Measurements from ENCODE around the gene KEAP1. TPM values are rescaled to one million over a fixed set of nuclear protein-coding genes. Genes with fewer than 3 reads are reported as not detected.
"Not testable (repeated sequence)": the region's sequence is repeated elsewhere in the genome, so short reads cannot be mapped to it uniquely, and the experiment has no call there.

KEAP1 gene
- total RNA-seq, 1 donor from 2014 or later = 78.3 TPM

GRCh38 chr19:10533646-10534386 is 30.7 kb upstream of the KEAP1 start:
- ATAC-seq (ENCODE audit: poor library complexity) = no peak
- intact Hi-C loops (cut with DNase I) = no loop called here
- no peak for DNase-seq

GRCh38 chr19:10532457-10532856 is 29.3 kb upstream of the KEAP1 start:
- DNase-seq (no peak), ATAC-seq (ENCODE audit: poor library complexity) (no peak)
- intact Hi-C loops (cut with DNase I) = no loop called here

GRCh38 chr19:10526887-10527286 is 23.7 kb upstream of the KEAP1 start:
- DNase-seq; intact Hi-C loops (cut with DNase I); ATAC-seq (ENCODE audit: poor library complexity): not testable (repeated sequence)

- DNase-seq = no peak
- no peak for ATAC-seq (ENCODE audit: poor library complexity)
- intact Hi-C loops (cut with DNase I) = no loop called here
These were observed 22.5 kb upstream of the KEAP1 start for GRCh38 chr19:10525636-10526035.

GRCh38 chr19:10523135-10523636 is 20.0 kb upstream of the KEAP1 start:
- ATAC-seq (ENCODE audit: poor library complexity) (no peak), DNase-seq (no peak)
- intact Hi-C loops (cut with DNase I) = no loop called here

GRCh38 chr19:10521461-10522171 is 18.5 kb upstream of the KEAP1 start:
- no peak for ATAC-seq (ENCODE audit: poor library complexity)
- intact Hi-C loops (cut with DNase I) = no loop called here
- no peak for DNase-seq

GRCh38 chr19:10520652-10521318 is 17.6 kb upstream of the KEAP1 start:
- ATAC-seq (ENCODE audit: poor library complexity) (no peak), DNase-seq (no peak)
- intact Hi-C loops (cut with DNase I) = no loop called here

- ATAC-seq (ENCODE audit: poor library complexity) (no peak), DNase-seq (no peak)
- intact Hi-C loops (cut with DNase I) = no loop called here
These were observed 16.3 kb upstream of the KEAP1 start for GRCh38 chr19:10519421-10519820.

GRCh38 chr19:10518444-10519361 is 15.5 kb upstream of the KEAP1 start:
- ATAC-seq (ENCODE audit: poor library complexity) (no peak), DNase-seq (no peak)
- intact Hi-C loops (cut with DNase I) = no loop called here

GRCh38 chr19:10517760-10518443 is 14.7 kb upstream of the KEAP1 start:
- intact Hi-C loops (cut with DNase I) = no loop called here
- peak; percentile 45 for DNase-seq

GRCh38 chr19:10517361-10517759 is 14.2 kb upstream of the KEAP1 start, which contains the start of gene S1PR5:
Gene S1PR5 (minus strand): TSS chr19:10517447. CDS start chr19:10515011, 2,436 bp downstream.
- ATAC-seq (ENCODE audit: poor library complexity) (peak; percentile 49), DNase-seq (peak; percentile 44)
- intact Hi-C loops (cut with DNase I) = no loop called here

More at GRCh38 chr19:10517760-10518443, 14.7 kb upstream of the KEAP1 start:
- ATAC-seq (ENCODE audit: poor library complexity) = peak; percentile 51

- DNase-seq = no peak
- ATAC-seq (ENCODE audit: poor library complexity) = no peak
- intact Hi-C loops (cut with DNase I) = no loop called here
These were observed 13.6 kb upstream of the KEAP1 start for GRCh38 chr19:10516671-10517286.

GRCh38 chr19:10516064-10516385 is 12.9 kb upstream of the KEAP1 start:
- intact Hi-C loops (cut with DNase I) = no loop called here

GRCh38 chr19:10514211-10515145 is 11.3 kb upstream of the KEAP1 start:
- DNase-seq = no peak
- intact Hi-C loops (cut with DNase I) = no loop called here
- no peak for ATAC-seq (ENCODE audit: poor library complexity)

More at GRCh38 chr19:10516064-10516385, 12.9 kb upstream of the KEAP1 start:
- DNase-seq = no peak
- no peak for ATAC-seq (ENCODE audit: poor library complexity)

- intact Hi-C loops (cut with DNase I) = no loop called here
- no peak for DNase-seq
- ATAC-seq (ENCODE audit: poor library complexity) = no peak
These were observed 10.1 kb upstream of the KEAP1 start for GRCh38 chr19:10513223-10513622.

- ATAC-seq (ENCODE audit: poor library complexity) (no peak), DNase-seq (no peak)
- intact Hi-C loops (cut with DNase I) = no loop called here
These were observed 7.2 kb upstream of the KEAP1 start for GRCh38 chr19:10510301-10510802.
